ENCODE results near the gene CYP19A1.
A peak's percentile ranks its signal among the peaks of the same experiment; 100 is the strongest.
"Not testable (repeated sequence)": the region's sequence is repeated elsewhere in the genome, so short reads cannot be mapped to it uniquely, and the experiment has no call there.

Gene CYP19A1

DNA sequence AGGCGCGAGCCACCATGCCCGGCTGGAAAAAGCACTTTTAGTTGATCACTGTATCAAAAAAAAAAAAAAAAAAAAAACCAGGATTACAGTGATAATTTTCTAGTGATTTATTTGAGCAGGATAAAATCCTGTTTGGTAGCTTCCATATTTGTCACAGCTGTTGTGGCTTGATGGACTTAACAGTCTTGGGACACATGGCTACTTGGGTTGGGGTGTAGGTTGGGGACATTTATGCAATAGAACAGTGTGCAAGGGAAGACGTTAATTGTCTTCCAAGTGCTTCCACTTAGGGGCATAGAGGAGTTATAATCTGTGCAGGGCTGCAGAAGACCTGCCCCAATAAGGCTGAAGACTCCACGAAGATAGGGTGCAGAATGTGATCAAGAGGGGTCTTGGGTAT, 136.8 kb downstream of the CYP19A1 start:
- DNase-seq = no peak

DNA sequence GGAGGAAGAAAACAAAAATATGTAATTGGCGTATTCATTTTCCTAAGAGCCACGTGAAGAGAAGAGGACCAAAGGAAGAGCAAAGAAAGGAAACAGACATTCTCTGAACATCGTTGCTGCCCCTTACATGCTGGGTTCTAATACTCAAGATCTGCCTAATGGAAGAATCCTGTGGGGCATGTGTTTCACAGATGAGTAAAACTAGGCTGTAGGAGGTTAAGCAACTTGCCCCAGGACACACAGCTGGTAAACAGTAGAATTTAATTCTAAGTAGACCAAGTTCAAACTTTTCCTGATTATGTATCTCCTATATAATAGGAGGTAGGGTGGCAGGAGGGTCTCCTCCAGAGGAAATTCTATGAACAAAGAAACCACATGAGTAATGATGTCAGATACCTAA, 137.6 kb downstream of the CYP19A1 start:
- DNase-seq = no peak

DNA sequence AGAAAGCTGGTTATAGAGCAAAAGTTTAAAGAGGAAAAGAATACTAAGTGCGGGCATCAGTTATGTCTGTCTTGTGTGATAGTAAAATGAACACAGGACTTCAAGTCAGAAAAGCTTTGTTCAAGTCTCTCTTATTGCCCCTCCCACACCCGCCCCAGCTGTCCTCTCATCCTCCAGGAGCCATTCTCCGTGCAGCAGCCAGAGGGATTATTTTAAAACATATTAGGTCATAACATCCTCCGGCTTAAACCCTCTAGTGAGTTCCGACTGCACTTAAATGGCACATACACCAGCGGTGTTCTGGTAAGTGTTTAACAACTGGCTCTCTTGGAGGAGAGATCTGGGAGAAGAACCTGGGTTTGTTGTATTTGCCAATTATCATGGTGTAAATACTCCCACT, 138.9 kb downstream of the CYP19A1 start:
- no peak for DNase-seq

DNA sequence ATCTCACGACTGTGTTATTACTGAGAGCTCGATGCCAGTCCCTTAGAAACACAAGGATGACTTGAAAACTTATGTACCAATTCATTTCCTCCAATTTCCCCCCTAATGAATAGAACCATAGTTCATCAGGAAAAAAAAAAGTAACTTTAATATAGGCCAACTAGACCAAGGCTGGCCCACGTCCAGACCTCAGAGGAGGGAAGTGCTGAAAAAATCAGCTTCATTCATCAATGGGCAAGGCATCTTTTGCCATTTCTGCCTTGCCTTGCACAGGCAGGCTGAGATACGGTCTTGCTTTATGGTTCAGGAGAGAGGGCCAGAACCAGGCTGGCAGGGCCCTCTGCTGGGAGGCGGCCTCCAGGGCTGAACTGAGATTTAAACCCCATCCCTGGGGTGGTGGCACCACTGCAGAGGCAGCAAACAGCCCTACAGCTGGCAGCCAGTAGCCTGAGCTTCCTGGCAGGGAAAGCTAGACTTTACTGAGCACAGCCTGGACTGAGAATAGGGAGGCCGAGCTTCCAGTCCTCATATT, 139.6 kb downstream of the CYP19A1 start:
- no peak for DNase-seq

DNA sequence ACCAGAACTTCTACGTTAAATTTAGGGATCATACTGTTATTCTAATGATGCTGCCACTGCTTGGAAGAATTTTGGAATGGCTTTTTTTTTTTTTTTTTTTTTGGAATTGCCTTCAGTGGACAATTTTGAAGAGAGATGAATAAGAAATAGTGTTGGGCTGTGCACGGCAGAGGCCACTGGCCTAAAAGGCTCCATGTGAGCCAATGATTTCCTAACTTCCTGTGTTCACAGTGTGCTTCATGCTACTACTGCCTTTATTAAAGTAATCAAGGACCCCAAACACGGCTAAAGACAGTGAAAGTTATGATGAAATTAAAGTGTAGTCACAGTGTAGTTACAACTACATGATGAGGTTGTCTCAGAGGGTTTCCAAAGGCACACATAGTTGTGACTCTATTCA, 142.9 kb downstream of the CYP19A1 start:
- no peak for DNase-seq

DNA sequence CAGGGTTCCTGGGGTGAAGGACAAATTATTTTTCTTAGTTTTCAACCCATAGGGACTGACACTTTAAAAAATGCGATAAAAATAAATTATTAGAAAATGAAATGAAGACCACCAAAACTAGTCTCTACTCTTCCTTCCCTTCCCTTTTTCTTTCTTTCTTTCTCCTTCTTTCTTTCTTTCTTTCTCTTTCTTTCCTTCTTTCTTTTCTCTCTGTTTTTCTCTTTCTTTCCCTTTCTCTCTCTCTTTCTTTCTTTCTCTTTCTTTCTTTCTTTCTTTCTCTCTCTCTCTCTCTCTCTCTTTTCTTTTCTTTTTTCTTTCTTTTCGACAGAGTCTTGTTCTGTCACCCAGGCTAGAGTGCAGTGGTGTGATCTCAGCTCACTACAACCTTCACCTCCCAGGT, 144.4 kb downstream of the CYP19A1 start:
- no peak for DNase-seq

DNA sequence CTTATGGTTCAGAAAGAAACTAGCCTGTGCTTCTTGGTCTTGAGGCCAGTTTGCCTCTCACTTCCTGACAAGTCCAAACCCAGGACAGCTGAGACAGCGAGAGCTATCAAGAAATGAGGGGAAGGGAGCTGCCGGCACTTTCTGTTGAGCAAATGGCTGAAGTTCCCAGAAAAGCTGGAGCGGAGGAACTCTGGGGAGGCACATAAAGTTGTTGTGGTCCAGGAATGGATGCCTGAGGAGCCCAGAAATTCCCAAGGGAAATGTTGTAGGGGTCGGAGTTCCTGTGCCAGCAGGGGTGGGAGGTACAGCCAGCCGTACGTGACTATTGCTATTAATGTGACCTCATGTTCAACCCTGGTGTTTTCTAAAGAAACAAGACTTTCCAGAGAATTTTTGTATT, 144.9 kb downstream of the CYP19A1 start:
- DNase-seq = no peak

DNA sequence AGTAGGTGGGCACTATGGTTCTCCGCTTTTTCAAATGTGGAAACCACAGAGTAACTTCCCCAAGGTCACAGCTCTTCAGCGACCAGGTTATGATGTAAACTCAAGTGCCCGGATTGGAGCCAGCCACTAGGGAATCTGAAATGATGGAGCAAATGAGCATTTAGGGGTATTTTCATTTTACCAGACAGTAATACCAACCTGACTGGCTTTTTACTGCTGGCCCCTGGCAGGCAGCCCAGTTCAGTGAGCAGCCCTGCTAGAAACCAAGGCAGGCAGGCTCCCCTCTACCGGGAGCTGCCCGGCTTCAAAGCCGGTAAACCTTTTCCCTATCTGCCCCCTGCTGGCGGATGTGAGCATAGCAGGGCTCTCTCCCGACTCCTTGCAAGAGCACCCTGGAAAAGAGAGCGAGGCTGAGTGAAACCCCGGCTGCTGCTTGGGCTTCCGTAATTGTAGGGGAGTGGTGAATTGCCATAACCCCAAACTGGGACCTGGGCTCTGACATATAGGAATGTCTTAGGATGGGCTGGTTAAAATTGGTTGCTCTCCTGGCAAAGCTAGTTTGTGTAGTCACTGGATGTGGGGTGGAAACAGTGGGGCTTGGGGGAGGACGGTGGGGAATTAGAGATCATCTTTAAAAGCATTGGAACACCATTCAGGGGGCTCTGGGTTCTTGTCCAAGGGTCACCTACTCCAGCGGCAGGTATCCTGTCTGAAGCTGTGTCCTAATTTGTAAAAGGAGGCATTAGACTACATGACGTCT, 145.7 kb downstream of the CYP19A1 start:
- DNase-seq = peak; percentile 68

DNA sequence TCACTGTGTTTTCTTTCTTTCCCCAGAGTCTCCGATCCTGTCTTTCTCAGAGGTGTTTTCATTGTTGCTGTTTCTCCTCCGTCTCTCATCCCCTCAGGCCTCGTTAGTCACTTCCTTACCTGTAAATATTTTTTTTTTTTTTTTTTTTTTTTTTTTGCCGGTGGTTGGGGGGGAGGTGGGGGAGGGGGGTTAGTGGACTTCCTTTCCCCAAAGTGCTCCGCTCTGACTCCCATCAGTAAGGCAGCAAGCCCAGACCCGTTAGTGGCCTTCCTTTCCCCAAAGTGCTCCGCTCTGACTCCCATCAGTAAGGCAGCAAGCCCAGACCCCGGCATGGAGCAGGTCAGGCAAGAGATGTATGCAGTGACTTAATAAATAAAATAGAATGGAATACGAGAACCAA, 146.6 kb downstream of the CYP19A1 start:
- DNase-seq = no peak

DNA sequence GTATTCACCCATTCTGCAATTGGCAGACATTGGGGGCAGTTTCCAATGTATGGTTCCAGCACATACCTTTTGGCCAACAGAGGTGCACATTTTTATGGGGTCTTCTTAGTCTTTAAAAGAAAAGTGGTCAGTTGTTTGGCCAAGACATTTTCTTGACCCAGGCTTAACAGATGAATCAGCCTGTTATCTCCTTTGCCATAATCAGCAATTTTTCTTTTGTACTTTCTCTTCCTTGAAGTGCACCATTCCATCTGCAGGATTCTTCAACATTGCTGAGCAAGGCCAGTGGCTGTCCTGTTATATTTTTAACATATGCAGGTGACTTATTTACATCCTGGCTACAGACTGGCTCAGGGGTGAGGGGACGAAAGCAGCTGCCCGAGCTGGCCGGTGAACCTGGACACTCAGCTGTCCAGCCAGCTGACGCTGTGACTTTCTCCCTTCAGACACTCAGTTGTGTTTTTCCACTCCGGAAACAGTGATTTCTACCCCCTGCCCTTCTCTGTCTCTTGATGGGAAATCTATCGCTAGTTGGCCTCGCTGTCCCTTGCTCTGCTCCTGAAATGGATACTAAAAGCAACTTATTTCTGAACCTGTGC, 147.2 kb downstream of the CYP19A1 start:
- DNase-seq = no peak

DNA sequence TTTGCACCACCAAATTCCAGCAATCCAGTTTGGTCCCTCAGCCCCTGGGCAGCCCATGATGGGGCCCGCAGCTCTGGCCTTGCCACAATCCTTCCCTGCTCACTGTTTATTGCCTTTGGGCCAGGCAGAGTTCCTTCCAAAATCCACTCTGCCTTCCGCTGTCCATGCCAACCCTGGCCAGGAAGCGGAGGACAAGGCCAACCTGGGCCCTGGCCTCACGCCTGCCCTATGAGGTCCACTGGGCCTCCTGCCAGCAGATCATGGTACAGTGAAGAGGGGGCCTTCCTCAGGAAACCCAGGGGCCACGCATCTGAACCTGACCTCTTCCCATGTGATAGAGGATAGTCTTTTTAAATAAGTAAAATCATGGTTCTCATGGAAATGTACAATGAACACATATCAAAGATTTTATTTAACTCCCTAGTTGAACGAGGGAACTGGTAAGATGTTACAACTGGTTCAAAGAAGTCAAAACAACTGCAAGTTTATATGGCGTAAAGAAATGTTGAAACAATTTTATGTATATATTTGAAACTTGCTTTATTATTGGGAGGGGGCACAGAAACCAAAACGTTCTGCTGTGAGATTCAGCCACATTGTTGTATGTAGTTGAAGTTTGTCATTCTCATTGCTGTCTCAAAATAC, 147.8 kb downstream of the CYP19A1 start:
- no peak for DNase-seq

DNA sequence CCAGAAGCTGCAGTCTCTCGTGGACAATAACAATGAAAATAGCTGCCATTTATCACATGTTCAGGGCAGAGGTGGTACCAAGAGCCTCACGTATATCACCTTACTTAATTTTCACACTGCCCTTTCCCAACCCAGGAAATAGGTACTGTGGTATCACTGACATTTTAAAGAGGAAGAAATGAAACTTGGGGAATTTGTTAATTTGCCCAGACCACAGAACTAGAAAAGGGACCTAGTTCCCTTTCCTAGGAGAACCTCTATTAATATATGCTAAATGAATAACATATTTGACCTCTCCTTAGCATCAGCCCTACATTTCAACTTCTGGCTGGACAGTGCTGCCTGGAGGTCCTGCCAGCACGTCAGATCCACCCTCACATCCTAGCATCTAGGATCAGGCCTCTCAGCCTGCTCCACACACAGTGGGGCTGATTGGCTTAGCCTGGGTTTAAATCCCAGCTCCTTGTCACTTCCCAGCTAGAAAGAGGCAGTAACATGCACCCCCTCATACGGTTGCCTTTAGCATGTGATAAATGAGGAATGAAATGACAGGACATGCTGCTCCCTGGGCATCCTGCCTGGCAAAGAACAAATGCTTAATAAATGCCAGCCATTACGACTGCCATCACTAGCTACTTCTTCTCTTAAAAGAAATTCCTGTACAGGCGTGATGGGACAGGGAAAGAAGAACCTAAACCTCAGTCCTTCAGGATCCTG, 148.6 kb downstream of the CYP19A1 start:
- DNase-seq = no peak

DNA sequence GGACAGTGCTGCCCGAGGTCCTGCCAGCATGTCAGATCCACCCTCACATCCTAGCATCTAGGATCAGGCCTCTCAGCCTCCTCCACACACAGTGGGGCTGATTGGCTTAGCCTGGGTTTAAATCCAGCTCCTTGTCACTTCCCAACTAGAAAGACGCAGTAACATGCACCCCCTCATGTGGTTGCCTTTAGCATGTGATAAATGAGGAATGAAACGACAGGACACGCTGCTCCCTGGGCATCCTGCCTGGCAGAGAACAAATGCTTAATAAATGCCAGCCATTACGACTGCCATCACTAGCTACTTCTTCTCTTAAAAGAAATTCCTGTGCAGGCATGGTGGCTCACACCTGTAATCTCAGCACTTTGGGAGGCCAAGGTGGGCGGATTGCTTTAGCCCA, 149.6 kb downstream of the CYP19A1 start:
- not testable (repeated sequence) for DNase-seq

DNA sequence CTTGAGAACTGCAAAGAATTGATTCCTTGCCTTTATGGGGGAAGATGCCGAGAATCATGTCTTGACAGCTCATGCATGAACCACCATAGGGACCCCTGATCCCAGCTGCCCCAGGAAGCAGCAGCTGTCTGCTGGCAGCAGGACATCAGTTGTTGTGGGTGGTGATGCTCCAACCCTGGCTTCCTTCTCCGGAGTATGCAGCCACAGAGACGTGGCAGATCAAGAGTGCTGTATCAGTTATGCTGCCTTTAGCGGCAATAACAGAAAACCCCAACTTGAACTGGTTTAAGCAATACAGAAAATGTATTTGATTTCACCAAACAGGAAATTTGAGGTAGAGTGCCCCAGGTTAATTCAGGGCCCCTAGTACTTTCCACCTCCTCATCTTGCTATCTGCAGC, 151.5 kb downstream of the CYP19A1 start:
- no peak for DNase-seq

DNA sequence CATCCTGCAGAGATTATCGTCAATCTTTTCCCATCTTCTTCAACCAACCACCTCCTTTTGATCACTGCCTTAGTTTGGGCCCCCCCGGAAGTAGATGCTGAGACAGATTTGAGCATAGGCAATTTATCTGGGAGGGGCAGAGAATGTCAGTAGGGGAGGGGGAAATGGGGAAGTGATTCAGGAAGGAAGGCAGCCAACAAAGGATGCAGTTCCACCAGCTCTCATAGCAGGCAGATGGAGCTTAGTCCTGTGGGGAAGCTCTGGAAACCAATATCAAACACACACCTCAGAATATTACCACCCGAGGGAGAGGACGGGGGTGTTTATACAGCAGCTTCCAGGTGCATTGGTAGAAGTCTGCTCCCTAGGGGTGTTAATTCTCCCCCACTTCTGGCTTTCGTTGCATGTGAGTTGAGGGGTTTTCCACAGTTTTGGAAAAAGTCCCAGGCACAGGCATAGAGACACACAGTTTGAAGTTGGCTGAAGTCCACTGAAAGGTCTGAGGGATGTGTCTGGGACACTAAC, 152.2 kb downstream of the CYP19A1 start:
- no peak for DNase-seq

DNA sequence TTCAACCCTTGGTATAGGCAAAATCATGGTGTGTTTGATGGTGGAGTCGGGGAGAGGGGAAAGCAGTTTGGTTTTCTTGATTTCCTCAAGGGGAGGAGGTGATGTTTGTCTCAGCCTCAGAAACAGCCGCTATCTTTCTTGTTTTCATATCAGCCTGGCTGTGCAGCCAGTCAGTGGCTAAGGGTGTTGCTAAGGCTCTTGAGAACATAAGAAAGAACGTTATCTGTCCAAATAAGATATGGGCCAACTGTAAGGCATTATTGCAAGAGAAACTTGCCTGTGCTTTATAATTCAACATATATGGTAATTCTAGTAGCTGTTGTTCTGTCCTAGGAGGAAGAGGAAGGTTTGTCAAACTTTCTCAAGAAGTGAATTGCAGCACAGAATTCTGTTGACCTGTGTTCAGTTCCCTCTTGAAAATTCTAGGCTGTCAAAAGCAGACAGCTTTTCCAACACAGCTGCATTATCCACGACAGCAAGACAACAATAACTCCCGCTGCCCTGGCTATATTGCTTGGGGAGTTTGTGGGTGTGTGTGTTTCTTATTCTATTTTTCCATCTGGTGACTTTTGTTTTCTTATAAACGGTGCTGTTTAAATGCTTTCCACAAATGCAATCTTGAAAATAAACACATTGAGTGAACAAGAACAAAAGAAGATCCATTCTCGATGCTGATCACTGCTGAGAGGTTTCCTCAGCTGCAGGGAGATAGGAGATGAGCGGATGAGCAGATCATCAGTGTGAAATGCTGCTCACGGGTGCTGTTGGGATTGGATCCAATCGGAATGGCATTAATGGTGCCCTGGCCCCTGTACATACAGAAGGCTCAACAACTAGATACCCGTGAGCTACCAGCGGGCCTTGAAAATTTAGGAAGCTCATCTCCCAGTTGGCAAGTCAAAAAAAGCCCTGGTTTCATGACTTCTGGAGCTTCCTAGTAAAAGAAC, 152.9 kb downstream of the CYP19A1 start:
- DNase-seq = no peak

DNA sequence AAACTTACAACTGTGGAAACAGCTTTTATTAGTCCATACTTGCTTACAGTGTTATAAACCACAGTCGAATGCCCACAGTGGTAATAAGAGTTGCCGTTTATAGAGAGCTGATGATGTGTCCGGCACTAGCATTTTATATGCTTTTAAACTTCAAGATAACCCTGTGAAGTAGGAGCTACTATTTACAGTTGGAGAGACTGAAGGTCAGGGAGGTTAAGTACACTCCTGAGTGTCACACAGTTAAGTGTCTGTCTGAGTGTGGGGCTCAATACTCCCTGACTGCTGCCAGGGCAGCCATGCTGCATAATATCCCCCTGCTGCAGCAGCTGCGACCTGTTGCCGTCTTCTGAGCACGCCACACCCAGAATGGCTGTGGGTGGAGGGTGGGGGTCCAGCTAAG, 153.8 kb downstream of the CYP19A1 start:
- no peak for DNase-seq

DNA sequence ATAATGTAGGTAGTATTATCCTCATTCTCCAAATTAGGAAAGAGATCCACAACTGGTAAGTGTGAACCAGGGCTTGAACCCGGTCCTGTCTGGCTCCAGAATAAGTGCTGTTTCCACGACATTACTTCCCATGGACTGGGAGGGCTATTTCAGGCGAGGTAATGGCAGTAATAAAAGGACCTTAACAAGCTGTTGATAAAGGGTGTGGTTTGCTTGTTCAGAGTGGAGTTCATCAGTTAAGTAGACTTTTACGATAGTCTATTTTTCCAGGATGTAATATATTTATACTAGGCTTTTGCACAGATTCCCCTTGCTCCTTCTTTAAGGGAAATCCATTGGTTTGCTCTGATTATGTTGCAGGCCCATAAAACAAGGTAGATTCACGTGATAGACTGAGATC, 155.3 kb downstream of the CYP19A1 start:
- DNase-seq = no peak

DNA sequence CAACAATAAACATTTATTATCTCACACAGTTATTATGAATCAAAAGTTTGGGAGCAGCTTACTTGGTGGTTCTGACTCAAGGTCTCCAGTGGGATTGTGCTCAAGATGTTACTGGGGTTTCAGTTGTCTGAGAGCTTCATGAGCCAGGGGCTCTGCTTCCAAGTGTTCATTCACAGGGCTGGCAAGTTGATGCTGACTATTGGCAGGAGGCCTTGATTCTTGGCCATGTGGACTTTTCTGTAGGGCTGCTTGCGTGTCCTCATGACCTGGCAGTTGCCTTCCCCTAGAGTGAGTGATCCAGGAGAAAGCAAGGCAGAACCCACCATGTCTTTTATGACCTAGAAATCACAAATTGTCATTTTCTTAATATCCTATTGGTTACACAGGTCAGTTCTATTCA, 156.5 kb downstream of the CYP19A1 start:
- DNase-seq = no peak

DNA sequence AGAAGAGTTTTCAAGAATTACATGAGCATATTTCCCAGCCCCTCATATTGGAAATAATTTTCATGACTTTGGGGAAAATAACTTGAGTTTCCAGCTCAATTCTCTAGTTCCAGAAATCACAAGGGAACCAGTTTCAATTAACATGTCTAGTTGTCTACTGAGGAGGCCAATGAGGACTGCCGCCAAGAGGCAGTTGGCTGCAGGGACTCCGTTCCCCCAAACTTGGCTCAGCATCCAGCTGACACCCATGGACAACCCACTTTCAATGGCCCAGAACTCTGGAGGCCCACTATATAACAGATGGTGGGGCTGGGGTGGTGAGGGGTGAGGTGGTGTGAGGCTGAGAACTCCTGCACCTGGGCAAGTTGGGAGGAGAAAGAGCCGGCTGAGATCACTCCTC, 157.2 kb downstream of the CYP19A1 start:
- DNase-seq = no peak

DNA sequence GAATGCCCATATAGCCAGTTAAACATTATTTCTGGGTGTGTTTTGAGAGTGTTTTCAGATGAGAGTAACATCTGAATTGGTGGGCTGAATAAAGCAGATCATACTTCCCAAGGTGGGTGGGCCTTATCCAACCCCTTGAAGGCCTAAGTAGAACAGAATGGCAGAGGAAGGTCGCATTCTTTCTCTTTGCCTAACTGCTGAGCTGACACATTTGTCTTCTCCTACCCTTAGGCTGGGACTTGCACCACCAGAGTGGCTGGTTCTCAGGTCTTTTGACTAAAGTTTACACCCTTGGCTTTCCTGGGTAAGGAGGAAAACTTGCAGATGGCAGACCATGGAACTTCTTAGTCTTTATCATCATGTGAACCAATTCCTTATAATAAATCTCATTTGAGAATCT, 157.9 kb downstream of the CYP19A1 start:
- no peak for DNase-seq

DNA sequence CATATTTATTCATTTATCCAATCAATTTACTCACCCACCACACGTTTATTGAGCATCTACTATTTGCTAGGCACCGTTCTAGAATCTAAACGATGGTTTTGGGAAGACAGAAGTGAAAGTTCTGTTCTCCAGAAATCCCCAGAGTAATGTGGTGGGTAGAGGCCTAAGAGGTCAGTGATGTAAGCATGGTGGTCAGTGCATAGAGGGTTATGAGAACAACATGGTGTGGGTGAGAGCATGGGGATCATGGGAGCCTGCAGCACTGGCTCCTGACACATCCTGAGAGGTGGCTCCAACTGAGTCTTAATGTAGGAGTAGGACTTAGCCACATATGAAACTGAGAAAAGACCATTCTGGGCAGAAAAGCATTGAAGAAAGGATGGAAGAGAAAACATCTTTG, 158.4 kb downstream of the CYP19A1 start:
- DNase-seq = no peak
